AG08395 (cell line): ENCODE measurements around the gene CHI3L1.
A peak's percentile ranks its signal among the peaks of the same experiment; 100 is the strongest.

Experiments
- DNase-seq: peaks from one replicate; pipeline ENCODE4 v3.0.0; 2012; ENCODE audit warnings: mixed read lengths, low spot score

CHI3L1 gene

DNA sequence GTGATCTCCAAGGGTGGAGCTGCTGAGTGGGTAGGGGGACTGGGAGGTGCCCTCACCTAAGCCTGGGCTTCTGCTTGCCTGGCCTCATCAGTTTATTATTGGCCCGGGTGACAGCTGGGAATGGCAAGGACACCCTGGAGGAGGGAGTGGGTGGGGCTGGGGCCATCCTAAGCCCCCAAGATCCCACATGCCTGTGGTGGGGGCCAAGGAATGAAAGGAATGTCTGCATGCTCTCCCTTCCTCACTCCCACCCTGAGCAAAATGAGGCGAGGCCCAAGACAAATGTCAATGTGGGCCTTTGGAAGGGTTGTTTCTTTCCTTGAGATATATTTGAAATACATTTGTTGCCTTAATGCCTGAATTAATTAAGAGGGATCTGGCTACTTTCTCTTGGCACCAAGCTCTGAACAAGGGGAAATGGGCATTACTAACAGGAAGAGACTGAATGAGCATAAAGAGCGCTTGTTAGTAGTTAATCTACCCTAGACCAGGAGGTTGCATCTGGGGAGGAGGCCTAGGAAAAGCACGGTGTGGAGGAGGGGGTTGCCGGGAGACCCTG, 19.7 kb upstream of the CHI3L1 start:
- DNase-seq, result no peak

DNA sequence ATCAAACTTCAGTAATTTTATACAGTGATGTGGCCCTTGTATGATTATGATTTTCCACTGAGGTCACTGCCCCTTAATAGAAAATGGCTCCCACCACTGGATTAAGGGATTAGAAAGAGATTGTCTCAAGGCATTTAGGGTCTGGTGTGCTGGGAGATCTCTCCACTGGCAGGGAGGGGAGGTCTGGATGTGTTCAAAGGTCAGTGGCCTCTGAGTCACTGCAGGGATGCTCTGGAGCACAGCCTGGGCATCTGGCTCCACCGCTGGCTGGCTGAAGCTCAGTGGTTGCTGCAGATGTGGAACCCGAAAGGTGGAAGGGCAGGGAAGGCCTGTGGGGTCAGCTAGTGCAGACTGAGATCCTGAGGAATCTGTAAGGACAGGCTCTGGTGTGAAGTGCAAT, 18.3 kb upstream of the CHI3L1 start:
- no peak for DNase-seq

DNA sequence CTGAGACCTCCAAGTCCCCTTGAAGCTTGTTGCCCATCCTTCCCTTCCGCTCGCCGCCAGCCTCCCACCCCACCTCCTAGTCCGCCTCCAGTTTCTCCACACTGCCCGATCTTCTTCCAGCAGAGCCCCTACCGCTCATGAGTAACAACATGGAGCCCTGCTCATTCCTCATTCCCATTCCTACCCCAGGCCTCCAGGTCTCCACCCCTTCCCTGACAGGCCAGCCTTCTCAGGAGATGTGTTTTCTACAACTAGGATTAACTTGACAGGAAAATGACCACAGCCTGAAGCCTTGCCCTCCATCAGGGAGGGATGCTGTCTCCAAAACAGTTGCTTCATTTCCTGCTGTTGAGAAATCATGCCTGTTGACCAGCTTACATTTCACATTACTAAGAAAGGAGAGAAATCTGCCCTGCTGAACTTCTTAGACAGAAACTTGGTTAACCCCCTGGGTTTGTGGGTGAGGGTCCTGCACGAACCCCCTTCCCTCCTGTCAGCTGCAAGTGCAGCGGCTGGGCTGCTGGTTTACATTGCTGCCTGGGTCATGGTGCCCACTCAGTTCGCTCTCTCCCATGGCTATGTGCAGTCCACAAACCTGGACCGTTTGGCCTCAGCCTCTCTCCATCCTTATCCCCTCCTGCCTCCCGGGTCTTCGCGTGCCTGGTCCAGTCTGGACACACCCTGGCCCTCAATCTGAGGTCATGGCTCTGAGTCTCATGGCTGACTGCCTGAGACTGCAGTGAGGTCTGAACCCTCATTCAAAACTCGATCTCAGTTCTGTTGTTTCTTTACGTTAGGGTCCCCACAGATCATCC, 16.1 kb upstream of the CHI3L1 start:
- DNase-seq, result peak; percentile 91

DNA sequence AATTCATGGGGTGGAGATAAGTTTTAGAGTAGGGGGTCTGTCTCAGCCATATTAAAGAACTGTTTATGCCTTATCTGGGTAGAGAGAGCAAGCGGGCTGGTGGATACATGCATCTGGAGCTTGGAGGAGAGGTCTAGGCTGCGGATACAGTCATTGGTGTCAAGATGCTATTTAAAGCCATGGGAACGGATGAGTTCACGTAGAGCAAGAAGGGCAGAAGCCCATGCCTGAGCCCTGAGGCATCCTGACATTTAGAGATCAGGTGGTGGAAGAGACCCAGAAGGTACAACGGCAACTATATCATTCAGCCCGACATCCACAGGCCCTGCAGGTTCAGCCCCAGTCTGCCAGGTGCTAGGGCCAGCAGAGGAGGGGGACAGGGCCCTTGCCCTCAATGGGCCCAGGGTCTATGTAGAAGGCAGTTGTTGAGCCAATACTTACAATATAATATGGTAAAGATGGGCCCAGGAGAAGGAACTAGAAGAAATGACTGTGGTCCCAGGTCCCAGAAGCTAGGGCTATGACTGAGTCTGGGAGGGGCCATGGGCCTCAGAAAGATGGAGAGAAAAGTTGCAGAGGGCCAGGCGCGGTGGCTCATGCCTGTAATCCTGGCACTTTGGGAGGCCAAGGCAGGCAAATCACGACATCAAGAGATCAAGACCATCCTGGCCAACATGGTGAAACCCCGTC, 15.2 kb upstream of the CHI3L1 start:
- DNase-seq, result no peak

DNA sequence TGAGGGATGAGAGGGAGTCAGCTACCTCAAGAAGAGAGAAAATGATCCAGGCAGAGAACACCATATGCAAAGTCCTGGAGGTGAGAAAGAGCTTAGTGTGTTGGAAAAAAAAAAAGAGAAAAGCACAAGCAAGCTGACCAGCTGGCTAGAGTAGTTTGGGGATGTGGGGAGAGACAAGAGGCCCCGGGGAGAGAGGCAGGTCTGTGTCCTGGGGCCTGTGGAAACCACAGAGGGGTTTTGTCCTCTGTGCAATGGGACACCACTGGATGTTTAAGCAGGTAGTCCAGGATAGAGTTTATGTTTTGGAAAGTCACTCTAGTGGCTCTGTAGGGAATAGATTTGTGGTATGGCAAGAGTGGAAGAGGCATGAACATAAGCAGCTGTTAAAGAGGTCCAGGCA, 14.4 kb upstream of the CHI3L1 start:
- DNase-seq, result no peak

DNA sequence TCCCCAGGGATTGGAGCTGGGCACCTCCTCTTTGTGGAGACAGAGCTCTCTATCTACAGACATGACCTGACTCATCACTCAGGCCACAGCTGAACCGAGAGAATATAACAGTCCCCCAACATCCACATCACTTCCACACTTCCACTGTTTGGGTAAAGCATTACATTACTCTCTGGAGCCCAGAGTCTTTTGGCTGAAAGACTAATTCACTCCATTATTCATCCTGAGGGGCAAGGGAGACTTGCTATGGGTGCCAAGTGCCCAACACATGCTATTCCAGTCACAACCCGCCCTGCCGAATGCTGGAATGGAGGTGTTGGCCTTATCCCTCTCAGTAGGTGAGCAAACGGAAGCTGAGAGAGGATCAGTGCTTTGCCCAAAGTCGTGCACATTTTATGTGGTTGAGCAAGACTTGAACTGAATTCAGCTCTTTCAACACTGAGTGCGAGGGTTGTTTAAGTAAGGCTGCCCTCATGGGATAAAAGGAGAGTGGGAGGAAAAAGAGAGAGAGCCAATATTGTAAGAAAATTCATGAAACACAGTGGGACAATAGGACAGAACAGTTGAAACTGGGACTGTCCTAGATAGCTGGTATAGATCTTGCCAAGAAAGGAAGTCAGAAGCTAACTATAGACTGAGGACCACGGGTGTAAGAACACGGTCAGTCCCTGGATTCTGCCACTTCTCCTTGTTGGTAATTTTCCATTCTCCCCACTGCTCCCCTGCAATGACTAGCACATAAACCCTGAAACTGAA, 13.5 kb upstream of the CHI3L1 start:
- peak; percentile 71 for DNase-seq

DNA sequence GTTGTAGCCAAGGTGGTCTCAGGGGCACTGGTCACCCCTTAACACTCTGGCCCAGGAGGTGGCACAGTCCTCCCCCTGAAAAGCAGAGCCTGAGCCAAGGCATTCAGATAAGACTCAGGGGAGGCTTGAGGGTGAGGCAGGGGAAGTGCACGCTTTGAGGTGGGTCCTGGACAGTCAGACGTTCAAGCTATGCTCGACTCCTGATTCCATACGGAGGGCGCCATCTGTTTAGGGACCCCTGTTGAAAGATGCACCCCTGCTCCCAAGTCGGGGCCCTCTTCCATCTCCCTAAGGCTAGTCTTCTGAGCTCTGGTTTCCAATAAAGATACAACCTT, 12.9 kb upstream of the CHI3L1 start:
- DNase-seq, result no peak

DNA sequence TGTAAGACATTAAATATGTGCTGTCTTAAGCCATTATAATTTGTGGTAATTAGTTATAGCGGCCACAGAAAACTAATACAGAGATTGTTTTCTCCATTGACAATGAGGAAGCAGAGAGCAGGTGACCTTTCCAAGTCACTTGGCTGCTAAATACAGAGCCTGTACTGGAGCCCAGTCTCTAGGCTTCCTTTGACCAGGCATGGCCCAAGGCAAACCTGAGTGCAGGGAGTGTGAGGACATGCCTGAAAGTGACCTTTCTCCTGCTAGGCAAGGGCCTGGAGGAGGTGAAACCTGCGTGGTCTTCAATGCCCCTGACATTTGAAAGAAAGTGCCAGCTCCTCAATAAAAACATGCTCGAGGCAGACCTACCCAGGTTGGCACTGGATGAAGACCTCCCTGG, 12.5 kb upstream of the CHI3L1 start:
- no peak for DNase-seq

DNA sequence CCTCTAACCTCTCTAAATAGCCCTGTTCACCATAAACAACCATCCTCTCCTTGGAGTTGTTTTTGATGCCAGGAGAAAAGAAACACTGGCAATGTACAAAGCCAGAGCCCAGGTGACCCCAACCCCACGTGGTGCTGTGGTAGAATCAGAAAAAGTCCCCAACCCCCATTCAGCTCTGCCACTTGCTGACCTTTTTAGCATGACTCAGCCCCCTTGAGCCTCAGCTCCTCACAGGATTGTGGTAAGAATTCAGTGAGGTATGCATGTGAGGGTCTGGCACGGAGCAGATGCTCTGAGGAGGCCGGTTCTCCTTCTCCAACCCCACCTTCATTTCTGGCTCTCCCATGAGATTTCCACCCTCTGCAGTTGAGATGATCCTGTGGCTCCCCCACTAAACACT, 11.1 kb upstream of the CHI3L1 start:
- DNase-seq, result peak; percentile 78

DNA sequence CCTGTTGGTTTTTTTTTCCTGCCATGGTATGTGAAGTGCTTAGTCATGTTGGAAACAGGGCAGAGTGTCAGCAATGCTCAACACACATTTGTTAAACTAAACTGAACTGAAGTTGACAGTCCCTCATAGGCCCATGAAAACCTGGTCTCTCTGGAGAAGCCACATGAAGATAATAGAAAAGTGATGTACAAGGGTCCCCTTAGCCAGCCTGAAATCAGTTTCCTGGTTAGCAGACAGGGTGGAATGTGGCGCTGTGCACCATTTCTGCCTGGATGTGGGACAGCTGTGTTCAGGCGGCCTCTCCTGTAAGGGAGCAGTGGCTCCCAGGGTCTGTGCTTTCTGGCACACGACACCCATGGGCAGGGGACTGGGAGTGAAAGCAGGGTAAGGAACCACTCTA, 9.9 kb upstream of the CHI3L1 start:
- DNase-seq, result no peak

DNA sequence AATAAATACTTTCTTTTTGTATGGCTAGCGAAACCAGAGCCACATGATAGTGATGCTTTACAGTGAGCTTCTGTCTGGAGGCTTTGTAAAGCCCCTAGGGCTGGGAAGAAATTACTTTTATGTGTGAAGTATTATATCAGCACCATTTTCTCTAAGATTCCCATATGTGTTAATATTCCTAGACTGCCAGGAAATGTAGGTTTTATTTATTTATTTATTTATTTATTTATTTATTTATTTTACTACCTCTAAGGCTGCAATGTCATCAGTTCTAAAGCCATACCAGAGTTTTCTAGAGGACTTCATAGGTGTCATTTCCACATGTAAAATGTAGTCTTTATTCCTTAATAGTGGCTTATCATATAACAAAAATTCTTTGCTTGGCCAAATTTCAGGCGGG, 4.4 kb upstream of the CHI3L1 start:
- no peak for DNase-seq

DNA sequence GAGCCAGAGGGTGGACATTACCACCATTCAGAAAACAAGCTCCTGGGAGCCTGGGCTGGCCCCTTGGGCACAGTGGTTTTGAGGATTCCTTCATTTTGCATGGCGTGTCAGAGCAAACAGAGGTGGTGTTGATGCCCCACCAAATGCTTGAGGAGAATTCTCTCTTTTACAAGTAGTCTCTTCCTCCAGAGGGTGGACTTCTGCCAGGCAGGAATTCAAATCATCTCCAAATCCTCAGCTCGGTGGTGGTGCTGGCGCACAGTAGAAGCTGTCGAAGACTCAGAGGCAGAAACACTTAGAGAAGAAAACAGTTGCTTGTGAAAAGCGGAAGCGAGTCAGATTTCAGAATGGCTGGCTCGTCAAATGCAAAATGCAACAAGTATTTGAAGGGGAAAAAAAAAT, 3.4 kb upstream of the CHI3L1 start:
- DNase-seq, result no peak

DNA sequence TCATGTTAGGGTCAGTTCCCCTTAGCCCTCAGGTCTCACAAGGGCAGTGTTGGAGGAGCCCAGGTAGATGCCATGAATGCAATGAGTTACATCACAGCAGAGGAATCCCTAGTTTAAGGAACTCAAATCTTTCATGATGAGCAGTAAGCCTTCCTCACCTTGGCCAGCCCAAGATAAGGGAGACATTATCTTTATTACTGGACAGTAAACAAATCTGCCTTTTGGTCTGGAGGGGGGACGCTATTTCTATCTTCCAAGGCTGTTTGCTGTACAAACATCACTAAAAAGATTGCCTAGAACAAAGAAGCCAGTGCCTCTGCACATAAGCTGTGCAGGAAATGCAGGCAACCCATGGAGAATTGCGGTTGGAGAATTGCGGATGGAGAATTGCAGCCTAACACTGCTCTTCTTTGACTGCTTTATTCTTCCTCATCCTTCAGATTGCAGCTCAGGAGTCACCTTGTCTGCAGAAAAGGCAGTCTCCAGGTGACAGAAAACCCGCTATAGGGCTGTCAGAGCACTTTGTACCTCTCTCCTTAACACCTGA, 2.3 kb upstream of the CHI3L1 start:
- no peak for DNase-seq

DNA sequence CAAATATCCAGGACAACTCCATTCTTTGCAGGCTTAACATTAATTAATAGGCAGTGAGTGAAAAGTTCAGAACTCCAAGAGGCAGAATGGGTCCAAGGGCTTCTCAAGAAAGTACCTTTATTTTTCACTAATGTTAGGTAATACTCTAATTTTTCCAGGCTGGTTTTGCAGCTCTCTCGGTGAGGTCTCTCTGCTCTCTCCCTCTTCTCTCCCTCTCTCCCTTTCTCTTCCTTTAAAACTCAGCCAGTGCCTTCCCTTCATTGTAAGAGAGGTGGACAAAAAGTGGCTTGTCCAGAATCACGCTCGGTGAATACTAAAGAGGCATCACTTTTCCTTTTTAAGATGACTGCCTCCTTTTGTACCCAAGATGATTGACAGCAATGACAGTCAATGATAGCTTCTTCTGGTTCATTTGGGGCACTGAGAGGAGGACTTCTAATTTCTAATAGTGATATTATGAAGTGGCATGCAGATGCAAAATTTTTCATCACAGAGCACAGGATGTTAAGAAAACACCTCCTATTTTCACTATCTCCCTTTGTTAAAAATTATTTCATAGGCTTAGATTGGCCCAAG, 1.3 kb upstream of the CHI3L1 start:
- DNase-seq, result no peak

DNA sequence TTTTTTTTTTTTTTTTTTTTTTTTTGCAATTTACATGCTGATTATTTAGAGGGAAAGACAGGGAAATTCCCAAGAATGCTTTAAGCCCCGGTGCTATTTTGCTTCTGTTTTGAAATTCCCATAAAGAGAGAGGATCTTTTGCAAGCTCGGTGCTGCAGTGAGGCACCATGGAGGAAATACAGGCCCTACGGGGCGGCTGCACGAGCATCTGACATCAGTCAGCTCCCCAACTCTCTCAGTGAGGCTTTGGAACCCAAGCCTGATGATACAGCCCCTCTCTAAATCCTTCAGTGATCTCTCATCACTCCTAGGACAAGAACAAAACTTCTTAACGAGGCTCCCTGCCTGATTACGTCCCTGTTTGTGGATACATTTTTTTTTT, 791 bp upstream of the CHI3L1 start:
- no peak for DNase-seq

DNA sequence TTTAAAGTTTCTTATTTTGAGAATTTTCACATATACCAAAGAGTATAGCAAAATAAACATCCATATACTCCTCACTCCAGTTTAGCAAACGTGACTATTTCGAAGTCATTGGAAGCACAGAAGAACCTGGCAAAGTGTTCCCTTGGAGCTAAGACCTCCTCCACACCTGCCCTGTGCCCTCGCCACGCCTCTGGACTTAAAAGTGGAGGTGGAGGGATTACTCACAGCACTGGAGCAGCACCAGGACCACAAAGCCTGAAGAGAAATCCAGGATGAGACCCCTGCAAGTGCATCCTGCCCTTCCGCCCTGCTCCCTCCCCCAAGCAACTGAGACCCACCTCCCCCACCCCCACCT, 436 bp downstream of the CHI3L1 start:
- no peak for DNase-seq

DNA sequence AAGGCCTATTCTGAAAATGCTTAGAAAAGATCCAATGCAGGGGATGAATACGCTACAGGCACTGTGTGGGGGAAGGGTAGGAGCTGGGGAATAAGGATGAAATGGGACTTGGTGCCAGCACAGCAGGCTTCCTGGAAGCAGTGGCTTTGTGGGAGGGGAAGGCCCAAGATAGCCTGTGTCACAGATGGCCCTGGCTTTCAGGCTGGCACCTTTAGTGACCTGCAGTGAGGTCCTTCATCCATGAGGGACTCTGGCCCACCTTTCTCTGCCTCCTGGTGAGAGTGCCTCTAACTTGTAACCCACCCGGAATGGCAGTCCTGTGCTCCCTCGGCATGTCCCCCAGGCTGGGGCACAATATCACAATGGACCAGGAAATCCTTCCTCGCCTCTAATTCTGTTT, 919 bp downstream of the CHI3L1 start:
- DNase-seq, result no peak

DNA sequence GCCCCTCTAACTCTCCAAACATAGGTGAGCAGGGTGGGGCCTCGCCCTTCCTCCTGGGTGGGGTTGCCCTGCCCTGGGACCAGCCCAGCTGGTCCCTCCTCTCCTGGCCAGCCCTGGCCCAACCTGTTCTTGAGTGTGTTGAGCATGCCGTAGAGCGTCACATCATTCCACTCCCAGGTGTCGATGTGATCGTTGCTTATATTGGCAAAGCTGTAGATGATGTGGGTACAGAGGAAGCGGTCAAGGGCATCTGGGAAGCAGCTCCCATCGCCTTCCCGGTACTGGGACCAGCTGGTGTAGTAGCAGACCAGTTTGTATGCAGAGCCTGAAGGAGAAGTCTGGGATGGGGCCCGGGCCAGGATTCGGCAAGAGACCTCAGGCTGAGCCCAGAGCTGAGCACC, 1.4 kb downstream of the CHI3L1 start:
- no peak for DNase-seq

DNA sequence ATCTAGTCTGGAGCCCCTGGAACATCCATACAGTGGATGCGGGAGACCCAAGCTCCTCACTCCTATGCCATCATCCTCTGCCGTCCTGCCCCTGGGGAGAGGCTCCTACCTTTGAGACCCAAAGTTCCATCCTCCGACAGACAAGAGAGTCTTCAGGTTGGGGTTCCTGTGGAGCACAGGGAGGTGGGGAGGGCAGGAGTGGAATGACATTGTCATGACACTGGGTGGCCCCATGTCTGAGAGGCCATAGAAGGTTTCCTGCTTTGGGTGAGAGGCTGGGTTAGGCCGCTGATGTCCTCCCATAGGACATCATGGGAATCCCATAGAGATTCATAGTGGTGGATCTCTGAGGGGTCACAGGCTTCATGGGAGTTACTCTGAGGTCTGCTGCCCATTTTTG, 2.0 kb downstream of the CHI3L1 start:
- no peak for DNase-seq

DNA sequence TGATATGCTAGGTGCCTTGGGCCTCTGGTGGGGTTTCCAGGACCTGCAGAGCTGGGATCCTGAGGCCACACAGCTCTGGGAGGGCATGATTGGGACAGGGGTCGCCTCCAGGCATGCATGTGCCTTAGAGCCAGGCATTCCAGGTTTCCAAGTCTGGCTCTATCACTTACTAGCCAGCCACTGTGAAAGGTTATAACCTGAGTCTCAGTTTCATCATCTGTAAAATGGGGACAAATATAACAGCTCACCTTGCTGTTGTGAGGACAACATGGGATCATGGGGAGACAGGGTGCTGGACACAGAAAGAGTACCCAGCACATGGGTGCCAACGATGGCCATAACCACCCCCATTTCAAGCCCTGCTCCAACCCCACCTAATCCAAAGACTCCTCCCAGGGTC, 2.7 kb downstream of the CHI3L1 start:
- no peak for DNase-seq

DNA sequence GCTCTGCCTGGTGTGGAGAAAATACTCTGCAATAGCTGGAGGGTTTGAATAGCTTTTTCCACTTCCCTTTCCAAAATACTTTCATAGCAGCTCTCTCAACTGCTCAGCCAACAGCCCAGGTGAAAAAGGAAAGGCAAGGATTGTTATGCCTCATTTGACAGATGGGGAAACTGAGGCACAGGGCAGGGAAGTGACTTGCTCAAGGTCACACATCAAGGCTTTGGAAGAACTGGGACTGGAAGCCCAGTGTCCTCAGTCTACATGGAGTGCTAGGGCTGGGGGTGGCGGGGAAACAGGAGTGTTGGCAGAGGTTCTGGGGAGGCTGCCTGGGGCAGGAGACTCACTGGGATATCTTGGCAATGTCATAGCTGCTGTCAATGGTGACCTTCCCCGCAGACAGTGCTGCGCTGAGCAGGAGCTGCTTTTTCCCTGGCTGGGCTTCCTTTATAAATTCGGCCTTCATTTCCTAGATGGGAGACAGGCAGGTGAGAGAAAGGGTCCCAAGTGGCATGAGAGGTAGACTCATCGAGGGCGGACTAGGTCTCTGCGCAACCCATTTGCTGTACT, 4.0 kb downstream of the CHI3L1 start:
- DNase-seq, result no peak
